ENCODE results near the gene FBXL13.

FBXL13 gene

DNA sequence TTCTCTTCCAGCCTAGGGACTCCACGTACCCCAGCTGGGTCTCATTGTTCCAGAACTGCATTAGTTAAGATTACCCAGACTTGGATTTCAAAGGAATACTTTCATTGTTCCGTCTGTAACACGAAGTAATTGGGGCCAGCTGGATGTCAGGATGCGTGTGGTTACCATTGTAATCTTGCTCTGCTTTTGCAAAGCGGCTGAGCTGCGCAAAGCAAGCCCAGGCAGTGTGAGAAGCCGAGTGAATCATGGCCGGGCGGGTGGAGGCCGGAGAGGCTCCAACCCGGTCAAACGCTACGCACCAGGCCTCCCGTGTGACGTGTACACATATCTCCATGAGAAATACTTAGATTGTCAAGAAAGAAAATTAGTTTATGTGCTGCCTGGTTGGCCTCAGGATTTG, 140.8 kb downstream of the FBXL13 start:
- TF ChIP-seq, protein P1, sequence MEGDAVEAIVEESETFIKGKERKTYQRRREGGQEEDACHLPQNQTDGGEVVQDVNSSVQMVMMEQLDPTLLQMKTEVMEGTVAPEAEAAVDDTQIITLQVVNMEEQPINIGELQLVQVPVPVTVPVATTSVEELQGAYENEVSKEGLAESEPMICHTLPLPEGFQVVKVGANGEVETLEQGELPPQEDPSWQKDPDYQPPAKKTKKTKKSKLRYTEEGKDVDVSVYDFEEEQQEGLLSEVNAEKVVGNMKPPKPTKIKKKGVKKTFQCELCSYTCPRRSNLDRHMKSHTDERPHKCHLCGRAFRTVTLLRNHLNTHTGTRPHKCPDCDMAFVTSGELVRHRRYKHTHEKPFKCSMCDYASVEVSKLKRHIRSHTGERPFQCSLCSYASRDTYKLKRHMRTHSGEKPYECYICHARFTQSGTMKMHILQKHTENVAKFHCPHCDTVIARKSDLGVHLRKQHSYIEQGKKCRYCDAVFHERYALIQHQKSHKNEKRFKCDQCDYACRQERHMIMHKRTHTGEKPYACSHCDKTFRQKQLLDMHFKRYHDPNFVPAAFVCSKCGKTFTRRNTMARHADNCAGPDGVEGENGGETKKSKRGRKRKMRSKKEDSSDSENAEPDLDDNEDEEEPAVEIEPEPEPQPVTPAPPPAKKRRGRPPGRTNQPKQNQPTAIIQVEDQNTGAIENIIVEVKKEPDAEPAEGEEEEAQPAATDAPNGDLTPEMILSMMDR (IDR thresholded peaks at IDR 0.05; ENCODE audit: unreplicated experiment in 3 of 3) = no peak

GRCh38 chr7:102931757-102932156, 142.8 kb downstream of the FBXL13 start:
- Mint-ChIP-seq H3K4me3 (no peak overlapping the region), H3K4me1 (peaks cover 66% of the 10 kb centered on the region), H3K9me3 (no peaks in the 10 kb centered on the region), H3K36me3 (ENCODE audit: low read depth) (peaks cover 34% of the 10 kb centered on the region), H3K27me3 (ENCODE audit: low read depth) (no peaks in the 10 kb centered on the region), H3K27ac (peak overlapping the region in 1 of 3 experiments; percentile 38)
- TF ChIP-seq, protein P1 (IDR thresholded peaks at IDR 0.05; ENCODE audit: unreplicated experiment in 3 of 3) = no peak

More for the DNA sequence above, 140.8 kb downstream of the FBXL13 start:
- Mint-ChIP-seq H3K4me3 (peak overlapping the region; percentile 53 to 79 (median 53)), H3K36me3 (ENCODE audit: low read depth) (peaks cover 39% of the 10 kb centered on the region), H3K27me3 (ENCODE audit: low read depth) (no peaks in the 10 kb centered on the region), H3K27ac (peak overlapping the region in 2 of 3 experiments; percentile 90 to 97), H3K4me1 (peaks cover 67% of the 10 kb centered on the region), H3K9me3 (no peaks in the 10 kb centered on the region)

GRCh38 chr7:102927312-102927933, 147.2 kb downstream of the FBXL13 start:
- H3K27me3 Mint-ChIP-seq (ENCODE audit: low read depth) = no peaks in the 10 kb centered on the region
- H3K4me3 Mint-ChIP-seq = no peak overlapping the region
- peak overlapping the region in 2 of 3 experiments; percentile 1 to 51 for H3K27ac Mint-ChIP-seq
- H3K36me3 Mint-ChIP-seq (ENCODE audit: low read depth) = peaks cover 21% of the 10 kb centered on the region
- peaks cover 32% of the 10 kb centered on the region for H3K4me1 Mint-ChIP-seq
- TF ChIP-seq, protein P1 (IDR thresholded peaks at IDR 0.05; ENCODE audit: unreplicated experiment in 3 of 3) = no peak
- no peaks in the 10 kb centered on the region for H3K9me3 Mint-ChIP-seq

- H3K27ac Mint-ChIP-seq = peak overlapping the region in 2 of 3 experiments; percentile 1 to 51
- H3K4me1 Mint-ChIP-seq = peaks cover 30% of the 10 kb centered on the region
- H3K27me3 Mint-ChIP-seq (ENCODE audit: low read depth) = no peaks in the 10 kb centered on the region
- H3K36me3 Mint-ChIP-seq (ENCODE audit: low read depth) = peaks cover 21% of the 10 kb centered on the region
- H3K4me3 Mint-ChIP-seq = no peak overlapping the region
- TF ChIP-seq, protein P1 (IDR thresholded peaks at IDR 0.05; ENCODE audit: unreplicated experiment in 3 of 3) = no peak
- H3K9me3 Mint-ChIP-seq = no peaks in the 10 kb centered on the region
Observed at GRCh38 chr7:102926783-102927140, 147.8 kb downstream of the FBXL13 start.

- H3K27me3 Mint-ChIP-seq (ENCODE audit: low read depth) = no peaks in the 10 kb centered on the region
- peaks cover 21% of the 10 kb centered on the region for H3K36me3 Mint-ChIP-seq (ENCODE audit: low read depth)
Observed at GRCh38 chr7:102925976-102926782, 148.4 kb downstream of the FBXL13 start.

More at GRCh38 chr7:102925976-102926782, 148.4 kb downstream of the FBXL13 start:
- H3K4me1 Mint-ChIP-seq = peaks cover 30% of the 10 kb centered on the region
- H3K9me3 Mint-ChIP-seq = no peaks in the 10 kb centered on the region
- H3K4me3 Mint-ChIP-seq = no peak overlapping the region
- TF ChIP-seq, protein P1 (IDR thresholded peaks at IDR 0.05; ENCODE audit: unreplicated experiment in 3 of 3) = no peak
- peak overlapping the region in 2 of 3 experiments; percentile 1 to 51 for H3K27ac Mint-ChIP-seq
